Ishikawa (cell line): ENCODE results near the gene CCL5.

ENCODE experiments used
- CEBPB ChIP-seq: IDR thresholded peaks from 2 replicates; pipeline ENCODE4 v1.6.1; 2012
- CREB1 ChIP-seq: IDR thresholded peaks from 2 replicates; pipeline ENCODE4 v1.6.1; 2012; ENCODE audit warnings: low read depth
- EGR1 ChIP-seq: IDR thresholded peaks from 2 replicates; pipeline ENCODE4 v1.6.1; 2012
- EP300 ChIP-seq: IDR thresholded peaks from 2 replicates; pipeline ENCODE4 v1.6.1; 2012; ENCODE audit warnings: borderline replicate concordance
- FOXM1 ChIP-seq: IDR thresholded peaks from 2 replicates; pipeline ENCODE4 v1.6.1; 2012; ENCODE audit warnings: low read depth, borderline replicate concordance
- MAX ChIP-seq: IDR thresholded peaks from 2 replicates; pipeline ENCODE4 v1.6.1; 2012
- NFIC ChIP-seq: IDR thresholded peaks from 2 replicates; pipeline ENCODE4 v1.6.1; 2012
- RAD21 ChIP-seq: IDR thresholded peaks from 2 replicates; pipeline ENCODE4 v1.6.1; 2012; ENCODE audit warnings: low read depth
- REST ChIP-seq: IDR thresholded peaks from 2 replicates; pipeline ENCODE4 v1.6.1; 2012; ENCODE audit warnings: low read depth, mild to moderate bottlenecking
- TAF1 ChIP-seq: IDR thresholded peaks from 2 replicates; pipeline ENCODE4 v1.6.1; 2012; ENCODE audit warnings: low read depth, mild to moderate bottlenecking
- TCF12 ChIP-seq: IDR thresholded peaks from 2 replicates; pipeline ENCODE4 v1.6.1; 2012; ENCODE audit warnings: low read depth
- TEAD4 ChIP-seq: IDR thresholded peaks from 2 replicates; pipeline ENCODE4 v1.6.1; 2012
- USF1 ChIP-seq: IDR thresholded peaks from 2 replicates; pipeline ENCODE4 v1.6.1; 2012
- YY1 ChIP-seq: IDR thresholded peaks from 2 replicates; pipeline ENCODE4 v1.6.1; 2012; ENCODE audit warnings: low read depth
- ZBTB7A ChIP-seq: IDR thresholded peaks from 2 replicates; pipeline ENCODE4 v1.6.1; 2012; ENCODE audit warnings: low read depth

CCL5 gene

GRCh38 chr17:35847006-35847405, 33.2 kb downstream of the CCL5 start:
- no peak for TF ChIP-seq FOXM1
- no peak for TF ChIP-seq TCF12
- TF ChIP-seq CREB1 = no peak
- TF ChIP-seq REST = no peak
- no peak for TF ChIP-seq CEBPB
- no peak for TF ChIP-seq RAD21
- TF ChIP-seq ZBTB7A = no peak
- no peak for TF ChIP-seq NFIC
- no peak for TF ChIP-seq TEAD4
- no peak for TF ChIP-seq USF1

GRCh38 chr17:35846055-35846809, 33.9 kb downstream of the CCL5 start:
- TF ChIP-seq YY1 (no peak), ZBTB7A (no peak), EGR1 (no peak), MAX (no peak), TEAD4 (no peak)

GRCh38 chr17:35844547-35844946, 35.6 kb downstream of the CCL5 start:
- TF ChIP-seq FOXM1 (no peak), TEAD4 (no peak), MAX (no peak), TCF12 (no peak), YY1 (no peak), CEBPB (no peak), CREB1 (no peak), EGR1 (no peak), TAF1 (no peak), ZBTB7A (no peak), RAD21 (no peak), REST (no peak), NFIC (no peak), EP300 (no peak), USF1 (no peak)

- TF ChIP-seq CEBPB = no peak
- TF ChIP-seq TAF1 = no peak
- no peak for TF ChIP-seq ZBTB7A
- no peak for TF ChIP-seq YY1
- no peak for TF ChIP-seq EGR1
- TF ChIP-seq MAX = no peak
- no peak for TF ChIP-seq REST
- no peak for TF ChIP-seq TCF12
Measured at GRCh38 chr17:35843698-35844097, 36.5 kb downstream of the CCL5 start.

- TF ChIP-seq YY1 (no peak), REST (no peak), TAF1 (no peak), MAX (no peak), CEBPB (no peak), TEAD4 (no peak), CREB1 (no peak), TCF12 (no peak), FOXM1 (no peak)
Measured at GRCh38 chr17:35842239-35842638, 37.9 kb downstream of the CCL5 start.
